Cerebellar cortex (tissue), 1 donor: ENCODE data around the gene GSE1.

Experiments
- DNase-seq: peaks from one replicate; pipeline ENCODE4 v3.0.0-alpha.2; 2015; ENCODE audit warnings: low spot score

The GSE1 gene

DNA sequence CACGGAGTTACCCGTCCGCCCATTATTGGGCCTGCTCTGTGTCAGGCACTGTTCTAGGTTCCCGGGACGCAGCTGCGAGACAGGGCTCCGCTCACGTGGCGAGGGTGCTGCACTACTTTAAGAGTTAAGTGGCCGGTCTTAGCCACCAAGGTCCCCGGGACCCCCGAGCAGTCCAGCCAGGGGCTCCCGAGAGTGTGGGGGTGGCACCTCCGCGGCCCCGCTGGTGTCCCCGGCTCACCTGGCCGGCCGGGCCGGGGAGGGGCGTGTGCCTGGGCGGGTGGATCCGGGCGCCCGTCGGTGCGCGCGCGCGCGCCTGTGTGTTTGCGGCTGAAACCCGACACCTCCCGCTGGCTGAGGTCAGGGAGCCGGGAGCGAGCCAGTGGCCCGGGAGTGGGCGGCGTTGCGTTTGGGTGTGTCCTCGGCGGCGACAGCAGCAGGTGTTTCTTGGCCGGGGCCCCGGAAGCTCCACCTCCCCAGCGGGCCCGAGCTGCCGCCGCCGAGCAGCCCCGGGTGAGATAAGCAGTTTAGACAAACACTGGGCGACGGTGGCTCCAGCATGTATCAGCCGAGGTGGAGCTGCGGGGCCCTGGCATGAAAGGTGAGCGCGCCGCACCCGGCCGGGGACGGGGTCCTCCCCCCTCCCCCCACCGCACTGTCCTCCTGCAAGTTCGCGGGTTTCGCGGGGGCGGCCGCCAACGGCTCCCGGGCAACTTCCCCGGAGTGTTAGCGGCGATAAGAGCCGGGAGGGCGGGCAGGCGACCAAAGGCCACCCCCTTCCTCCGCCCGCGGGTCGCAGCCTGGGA lies at the start of gene GSE1:
Gene GSE1 (plus strand): TSS at position 522 of the 803 bp plus-strand sequence. CDS start 70 bp downstream, at position 592.
- DNase-seq: peak; percentile 76

DNA sequence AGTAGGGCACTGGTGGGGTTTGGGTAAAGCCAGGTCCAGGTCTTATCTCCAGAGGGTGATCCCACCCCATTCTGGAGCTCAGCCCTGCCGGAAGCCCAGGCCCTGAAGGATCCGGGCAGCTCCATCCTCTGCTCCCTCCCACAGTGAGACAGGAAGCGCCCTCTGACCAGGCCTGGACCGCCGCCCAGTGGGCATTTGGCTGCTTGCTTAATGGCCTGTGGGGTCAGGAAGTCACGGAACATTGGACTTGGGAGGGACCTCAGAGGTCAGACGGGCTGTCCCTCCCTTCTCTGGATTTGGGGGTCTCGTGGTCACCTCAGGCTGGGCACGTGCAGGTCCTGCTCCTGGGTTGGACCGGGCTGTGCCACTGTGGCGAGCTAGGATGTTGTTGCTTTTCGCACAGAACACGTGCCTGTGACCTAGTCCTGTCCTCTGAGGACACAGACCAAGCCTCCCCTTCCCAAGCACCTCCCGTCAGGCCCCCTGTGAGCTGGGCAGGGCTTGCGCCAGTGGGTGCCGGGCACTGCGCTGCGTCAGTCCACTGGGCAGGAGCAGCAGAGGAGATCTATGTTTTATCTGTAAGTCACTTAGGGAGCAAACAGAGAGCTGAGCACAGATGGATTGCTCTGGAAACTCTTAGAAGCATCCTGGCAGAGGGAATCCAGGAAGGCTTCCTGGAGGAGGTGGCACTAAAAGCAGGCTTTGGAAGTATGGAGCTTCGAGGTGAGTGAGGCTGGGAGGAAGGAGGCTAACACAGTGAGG lies 49.4 kb upstream of the GSE1 start:
- DNase-seq: no peak

GRCh38 chr16:85564277-85565051 lies 48.7 kb upstream of the GSE1 start:
- no peak for DNase-seq

- DNase-seq: no peak
Measured at GRCh38 chr16:85565340-85565739, 47.8 kb upstream of the GSE1 start.

- no peak for DNase-seq
Measured at GRCh38 chr16:85565801-85566526, 47.2 kb upstream of the GSE1 start.

- no peak for DNase-seq
Measured at GRCh38 chr16:85566561-85567100, 46.5 kb upstream of the GSE1 start.

DNA sequence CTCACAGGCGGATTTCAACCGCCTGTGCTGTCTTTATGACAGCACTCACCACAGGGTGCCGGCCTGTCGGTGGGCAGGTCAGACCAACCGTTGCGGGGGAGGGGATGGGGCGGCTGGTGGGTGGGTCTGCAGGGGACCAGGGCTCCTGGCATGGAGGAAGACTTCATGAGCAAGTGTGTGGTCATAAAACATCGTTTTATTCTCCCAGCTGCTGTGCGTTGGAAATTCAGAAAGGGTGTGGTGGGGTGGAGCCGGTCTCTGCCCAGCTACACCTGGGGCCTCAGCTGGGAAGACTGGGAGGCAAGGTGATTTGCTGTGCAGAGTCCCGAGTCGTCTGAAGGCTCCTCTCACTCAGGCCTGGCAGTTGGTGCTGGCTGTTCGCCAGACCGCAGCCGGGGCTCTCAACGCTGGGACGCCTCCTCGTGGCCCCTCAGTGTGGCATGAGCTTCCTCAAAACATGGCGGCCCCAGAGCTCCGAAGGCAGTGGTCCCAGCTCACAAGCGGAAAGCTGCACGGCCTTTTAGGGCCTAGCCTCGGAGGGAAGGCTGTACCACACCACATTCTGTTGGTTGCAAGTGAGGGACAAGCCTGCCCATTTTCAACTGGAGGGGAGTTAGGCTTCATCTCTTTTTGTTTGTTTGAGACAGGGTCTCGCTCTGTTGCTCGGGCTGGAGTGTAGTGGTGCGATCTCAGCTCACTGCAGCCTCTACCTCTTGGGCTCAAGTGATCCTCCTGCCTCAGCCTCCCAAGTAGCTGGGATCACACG lies 45.8 kb upstream of the GSE1 start:
- DNase-seq: no peak

DNA sequence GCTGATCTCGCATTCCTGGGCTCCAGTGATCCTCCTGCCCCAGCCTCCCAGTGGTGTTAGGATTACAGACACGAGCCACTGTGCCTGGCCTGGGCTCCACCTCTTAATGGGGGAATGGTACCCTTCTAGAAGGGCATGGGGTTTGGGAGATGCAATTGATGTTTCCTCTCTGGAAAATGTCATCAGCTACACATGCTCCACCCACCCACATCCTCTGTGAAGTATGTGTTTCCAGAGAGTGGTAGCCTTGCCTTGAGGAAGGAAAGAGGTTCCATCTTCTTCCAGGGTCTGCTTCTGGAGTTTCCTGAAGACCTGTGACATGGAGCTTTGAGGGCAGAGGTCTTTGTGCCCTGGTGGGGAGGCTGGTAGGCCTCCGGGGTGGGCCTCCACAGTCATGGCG lies 45.2 kb upstream of the GSE1 start:
- no peak for DNase-seq

- DNase-seq: no peak
Measured at GRCh38 chr16:85568519-85568918, 44.6 kb upstream of the GSE1 start.

DNA sequence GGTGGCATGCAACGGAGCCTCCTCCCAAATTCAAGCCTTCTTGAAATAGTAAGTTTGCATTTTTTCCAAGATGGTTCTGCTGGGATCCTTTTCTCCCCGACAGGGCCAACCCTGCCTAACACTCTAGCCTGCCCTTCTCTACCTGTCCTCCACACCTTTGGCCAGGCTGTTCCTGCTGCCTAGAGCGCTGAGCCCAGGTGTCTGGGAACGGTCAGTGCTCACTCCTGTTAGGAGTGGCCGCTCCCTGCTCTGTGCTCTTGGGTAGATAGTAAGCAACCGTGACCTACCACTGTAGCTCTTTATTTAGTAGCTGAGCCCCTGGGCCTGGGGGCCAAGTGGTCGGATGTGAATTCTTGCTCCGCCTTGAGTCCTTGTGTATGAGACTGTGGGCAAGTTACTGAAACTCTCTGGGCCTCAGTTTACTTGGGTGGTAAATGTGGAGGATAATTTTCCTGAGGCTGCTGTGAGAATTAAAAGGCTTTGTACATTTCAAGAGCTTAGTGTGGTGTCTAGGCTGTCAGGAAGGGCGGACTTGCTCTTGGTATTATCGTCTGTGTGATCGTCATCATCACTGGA lies 44.0 kb upstream of the GSE1 start:
- DNase-seq: no peak

DNA sequence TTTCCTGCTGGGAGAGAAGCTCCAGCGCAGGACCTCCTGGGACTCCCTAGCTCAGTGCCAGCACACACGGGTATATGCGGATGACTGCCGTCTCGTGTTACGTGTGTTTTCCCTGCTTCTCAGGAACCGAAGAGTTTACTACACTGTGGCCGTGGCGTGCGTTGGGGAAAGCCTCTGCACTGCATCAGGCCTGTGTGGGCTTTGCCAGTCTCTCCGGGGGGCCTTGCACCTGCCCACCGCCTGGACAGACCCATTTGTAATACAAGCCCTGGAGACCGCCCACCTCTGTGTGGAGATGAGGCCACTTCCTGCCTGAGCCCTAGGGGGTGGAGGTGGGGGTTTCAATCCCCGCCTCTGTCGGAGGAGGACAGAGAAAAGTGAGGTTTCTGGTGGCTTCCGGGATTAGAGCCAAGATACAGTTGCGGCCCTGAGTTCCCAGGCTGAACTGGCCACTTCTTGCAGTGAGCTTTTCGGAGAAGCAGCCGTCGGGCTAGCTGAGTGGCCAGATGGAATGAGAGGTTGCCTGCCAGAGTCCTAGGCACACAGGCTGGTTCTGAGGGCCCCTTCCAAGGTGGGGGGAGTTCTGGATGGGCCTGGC lies 43.4 kb upstream of the GSE1 start:
- DNase-seq: no peak

DNA sequence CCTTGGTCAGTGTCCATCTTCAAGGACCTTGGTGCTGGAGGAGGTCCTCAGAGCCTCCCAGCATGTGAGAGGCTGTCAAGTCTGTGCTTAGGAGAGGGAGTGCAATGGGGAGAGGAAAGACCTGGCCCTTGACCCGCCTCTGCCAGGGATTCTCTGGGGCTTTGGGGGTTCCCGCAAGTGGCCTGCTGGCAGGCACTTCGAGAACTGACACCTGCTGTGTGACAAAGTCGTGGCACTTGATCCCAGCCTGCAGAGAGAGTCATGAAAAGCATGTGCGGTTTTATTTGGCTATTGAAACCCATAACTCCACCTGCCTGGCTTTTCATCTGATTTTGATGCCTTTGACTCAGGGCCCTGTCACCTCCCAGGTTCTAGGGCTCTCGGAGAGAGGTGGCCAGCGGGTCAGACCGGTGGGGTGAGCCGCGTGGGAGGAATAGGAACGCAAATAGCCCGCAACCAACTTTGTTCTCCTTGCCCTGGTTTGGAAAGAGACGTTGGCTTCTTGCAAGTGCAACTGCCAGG lies 42.8 kb upstream of the GSE1 start:
- DNase-seq: no peak

DNA sequence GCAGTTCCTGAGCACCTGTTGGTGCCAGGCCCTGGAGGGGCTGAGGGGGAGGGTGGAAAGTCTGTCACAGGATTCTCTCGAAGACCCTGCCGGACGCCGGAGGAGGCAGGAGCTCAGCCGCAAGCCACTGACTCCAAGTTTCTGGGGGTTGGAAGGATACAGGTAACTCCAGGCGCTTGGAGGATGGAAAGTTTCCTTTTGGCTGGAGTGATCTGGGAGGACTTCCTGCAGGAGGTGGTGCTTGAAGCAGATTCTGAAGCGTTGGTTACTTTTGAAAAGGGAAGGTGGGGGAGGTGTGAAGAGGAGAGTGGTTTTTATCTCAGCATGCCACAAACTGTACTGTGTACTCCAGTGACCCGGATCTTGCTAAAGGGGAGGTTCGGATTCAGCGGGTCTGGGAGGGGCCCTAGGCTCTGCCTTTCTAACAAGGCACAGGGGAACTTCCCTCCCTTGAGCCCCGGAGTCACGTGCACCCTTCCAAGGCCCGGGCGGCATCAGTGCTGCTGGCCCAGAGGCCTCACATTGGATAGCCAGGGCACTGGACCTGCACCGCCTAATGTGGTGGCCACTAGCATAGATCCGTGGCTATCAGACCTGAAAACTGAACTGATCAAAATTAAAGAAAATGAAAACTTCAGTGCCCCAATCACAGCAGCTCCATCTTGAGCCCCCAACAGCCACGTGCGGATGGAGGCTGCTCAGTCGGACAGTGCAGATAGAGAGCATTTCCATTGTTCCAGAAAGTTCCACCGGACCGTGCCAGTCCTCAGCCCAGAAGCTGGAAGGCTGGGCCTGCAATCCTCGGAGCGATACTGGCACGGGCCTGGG lies 42.2 kb upstream of the GSE1 start:
- DNase-seq: no peak

DNA sequence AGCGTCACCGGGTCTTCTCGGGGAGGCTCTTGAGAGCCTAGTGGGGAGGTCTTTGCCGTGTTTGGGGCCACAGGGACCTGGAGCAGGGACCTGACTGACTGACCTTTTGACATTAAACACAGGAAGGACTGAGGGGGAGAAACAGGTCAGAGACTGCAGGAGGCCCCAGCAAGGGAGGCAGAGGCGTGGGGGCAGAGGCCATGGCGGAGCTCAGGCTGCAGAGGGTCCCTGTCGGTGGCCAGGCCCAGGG lies 41.6 kb upstream of the GSE1 start:
- DNase-seq: no peak

DNA sequence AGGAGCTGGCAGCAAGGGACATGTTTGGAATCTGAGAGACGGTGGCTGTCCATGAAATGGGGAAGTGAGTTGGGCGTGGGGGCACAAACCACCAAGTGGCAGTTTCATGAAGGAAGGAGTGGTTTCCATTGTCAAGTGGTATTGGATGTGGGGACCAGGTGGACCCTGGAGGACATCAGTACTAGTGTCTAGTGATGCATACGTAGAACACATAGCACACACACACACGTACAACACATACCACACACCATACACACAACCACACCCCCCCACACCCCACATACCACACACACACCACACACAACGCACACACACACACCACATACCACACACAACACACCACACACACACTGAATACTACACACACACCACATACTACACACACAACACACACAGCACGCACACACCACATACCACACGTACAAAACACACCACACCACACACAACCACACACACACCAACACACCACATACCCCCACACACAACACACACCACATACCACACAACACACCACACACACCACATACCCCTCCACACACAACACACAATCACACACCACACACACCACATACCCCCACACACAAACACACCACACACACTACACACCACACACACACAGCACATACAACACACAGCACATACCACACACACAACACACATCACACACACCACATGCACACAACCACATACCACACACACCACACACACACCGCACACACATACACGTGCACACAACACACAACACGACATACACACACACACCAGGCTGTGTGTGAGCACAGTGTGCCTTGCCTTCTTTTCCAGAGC lies 41.1 kb upstream of the GSE1 start:
- DNase-seq: no peak

DNA sequence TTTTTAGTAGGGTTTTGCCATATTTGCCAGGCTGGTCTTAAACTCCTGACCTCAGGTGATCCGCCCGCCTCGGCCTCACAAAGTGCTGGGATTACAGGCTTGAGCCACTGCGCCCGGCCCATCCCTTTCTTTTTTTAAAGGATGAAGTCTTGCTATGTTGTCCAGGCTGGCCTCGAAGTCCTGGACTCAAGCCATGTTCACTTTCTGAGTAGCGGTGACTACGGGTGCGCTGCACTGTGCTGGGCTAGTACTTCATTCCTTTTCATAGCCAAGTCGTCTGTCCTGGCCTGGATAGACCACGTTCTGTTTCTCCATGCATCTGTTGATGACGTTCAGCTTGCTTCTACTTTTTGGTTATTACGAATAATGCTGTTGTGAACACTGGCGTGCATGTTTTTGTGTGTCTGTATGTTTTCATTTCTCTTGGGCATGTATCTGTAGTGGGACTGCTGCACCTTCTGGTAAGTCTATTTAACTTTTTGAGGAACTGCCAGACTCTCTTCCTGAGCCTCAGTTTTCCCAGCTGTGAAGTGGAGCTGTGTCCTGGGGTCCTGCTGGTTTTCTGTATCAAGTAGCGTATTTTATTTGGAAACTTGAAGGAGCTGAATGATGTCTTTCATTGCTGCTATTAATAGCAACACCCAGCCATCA lies 40.0 kb upstream of the GSE1 start:
- no peak for DNase-seq

DNA sequence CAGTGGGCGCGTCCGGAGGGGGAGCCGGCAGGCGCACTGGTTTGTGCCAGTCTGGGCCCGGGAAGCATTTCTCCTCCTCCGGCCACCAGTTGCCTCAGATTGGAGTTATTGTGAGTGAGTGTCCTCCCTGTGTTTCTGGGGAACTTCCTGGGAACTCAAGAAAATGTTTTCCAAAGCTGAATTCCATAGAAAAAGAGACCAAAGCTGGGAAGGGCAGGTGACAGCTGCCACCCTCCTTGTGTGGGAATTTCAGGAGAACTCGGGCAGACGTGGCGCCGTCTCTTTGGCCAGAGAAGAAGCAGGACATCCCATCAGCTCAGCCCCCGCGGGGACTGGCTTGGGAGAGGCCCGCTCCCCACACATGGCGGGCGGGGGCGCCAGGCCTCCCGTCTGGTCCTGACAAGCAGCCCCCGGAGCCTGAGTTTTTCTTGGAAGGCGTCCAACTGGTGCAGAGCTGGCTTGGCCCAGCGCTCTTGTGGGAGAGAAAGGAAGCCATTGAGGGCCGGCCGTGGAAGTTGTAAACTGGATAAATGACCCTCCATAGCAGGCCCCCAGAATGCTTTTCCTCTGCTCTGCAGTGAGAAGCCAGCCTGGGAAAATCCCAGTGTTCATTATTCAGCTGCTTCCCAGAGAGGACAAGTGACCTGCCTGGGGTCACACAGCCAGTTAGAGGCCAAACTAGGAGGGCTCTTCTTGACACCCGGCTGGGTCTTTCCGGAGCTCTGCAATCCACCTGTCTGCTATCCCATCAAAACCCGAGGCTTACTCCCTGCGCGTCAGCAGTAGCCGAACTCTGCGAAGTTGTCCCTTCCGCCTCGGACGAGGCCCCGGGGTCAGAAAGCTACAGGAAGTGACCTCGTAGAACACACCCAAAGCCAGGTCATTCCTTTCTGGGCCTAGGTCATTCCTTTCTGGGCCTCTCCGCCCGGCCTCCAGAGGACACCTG lies 39.2 kb upstream of the GSE1 start:
- DNase-seq: no peak
